Kasumi-1 (cell line): ENCODE measurements around the gene SBK3.
"Not testable (repeated sequence)": the region's sequence is repeated elsewhere in the genome, so short reads cannot be mapped to it uniquely, and the experiment has no call there.

Source experiments
- DNase-seq, 2 experiments: peaks; one replicate each; lab custom pipeline; 2025; lab: John Stamatoyannopoulos, UW

SBK3 gene

GRCh38 chr19:55516878-55517620, 28.3 kb downstream of the SBK3 start:
- DNase-seq: peak; percentile 86 to 92

GRCh38 chr19:55508120-55508519, 37.2 kb downstream of the SBK3 start:
- no peak for DNase-seq

GRCh38 chr19:55504981-55505380, 40.4 kb downstream of the SBK3 start:
- no peak for DNase-seq

- no peak for DNase-seq
Measured at GRCh38 chr19:55504252-55504603, 41.1 kb downstream of the SBK3 start.

- peak; percentile 81 for DNase-seq
Measured at GRCh38 chr19:55503502-55504251, 41.7 kb downstream of the SBK3 start.

- DNase-seq: no peak
Measured at GRCh38 chr19:55503157-55503501, 42.2 kb downstream of the SBK3 start.

GRCh38 chr19:55502197-55502952, 43.0 kb downstream of the SBK3 start:
- no peak for DNase-seq

- DNase-seq: no peak
Measured at GRCh38 chr19:55500368-55500952, 44.9 kb downstream of the SBK3 start.

- DNase-seq: no peak
Measured at GRCh38 chr19:55498246-55498840, 47.0 kb downstream of the SBK3 start.

GRCh38 chr19:55497763-55498162, 47.6 kb downstream of the SBK3 start:
- DNase-seq: no peak

- DNase-seq: not testable (repeated sequence)
Measured at GRCh38 chr19:55496820-55497219, 48.5 kb downstream of the SBK3 start.

GRCh38 chr19:55495646-55496349, 49.5 kb downstream of the SBK3 start:
- no peak for DNase-seq

- no peak for DNase-seq
Measured at GRCh38 chr19:55494172-55494761, 51.1 kb downstream of the SBK3 start.

GRCh38 chr19:55493645-55494171, 51.6 kb downstream of the SBK3 start:
- DNase-seq: no peak

GRCh38 chr19:55493052-55493644, 52.2 kb downstream of the SBK3 start:
- no peak for DNase-seq

GRCh38 chr19:55492362-55492944, 52.9 kb downstream of the SBK3 start:
- DNase-seq: no peak

- DNase-seq: no peak
Measured at GRCh38 chr19:55491546-55492360, 53.6 kb downstream of the SBK3 start.
